Superior temporal gyrus (tissue), 1 donor: ENCODE results near the gene SSNA1.

Experiments used
- DNase-seq: peaks from one replicate; pipeline ENCODE4 v3.0.0-alpha.2; 2016; ENCODE audit errors: extremely low spot score

Gene SSNA1

DNA sequence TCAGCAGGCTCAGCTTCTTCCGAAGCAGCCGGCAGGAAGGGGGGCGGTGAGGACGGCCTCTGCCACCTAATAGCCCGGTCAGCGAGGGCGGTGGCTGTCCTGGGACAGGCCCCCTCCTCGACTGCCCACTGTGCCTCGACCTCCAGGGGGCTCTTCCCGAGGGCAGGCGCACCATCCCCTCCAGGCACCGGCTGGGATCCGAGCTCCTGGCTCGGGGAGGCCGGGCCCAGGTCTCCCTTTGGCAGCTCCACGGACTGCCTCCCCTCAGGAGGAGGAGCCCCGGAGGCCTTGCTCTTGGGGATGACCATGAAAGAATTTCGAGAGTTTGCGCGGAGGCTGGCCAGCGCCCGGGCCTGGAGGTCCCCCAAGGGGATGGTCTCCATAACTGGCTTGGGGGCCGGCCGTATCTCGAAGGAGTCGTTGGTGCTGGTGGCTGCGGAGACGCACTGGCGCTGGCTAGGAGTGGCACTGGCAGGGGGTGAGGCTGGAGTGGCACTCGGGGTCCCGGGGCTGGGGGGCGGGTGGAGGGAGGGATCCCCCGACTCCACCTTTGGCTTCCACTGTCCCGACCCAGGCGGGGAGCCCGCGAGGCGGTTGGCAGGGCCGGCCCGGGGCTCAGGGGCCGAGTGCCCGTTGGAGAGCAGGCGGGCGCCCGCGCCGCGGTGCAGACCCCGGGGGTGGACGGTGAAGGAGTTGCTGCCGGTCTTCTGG is 11.1 kb downstream of the SSNA1 start:
- no peak for DNase-seq

- peak; percentile 99 for DNase-seq
Observed at GRCh38 chr9:137200311-137201204, 12.1 kb downstream of the SSNA1 start, which contains the start of gene TPRN. TSS of gene TPRN (minus strand) at chr9:137200741. CDS start at chr9:137200711, 30 bp downstream.

DNA sequence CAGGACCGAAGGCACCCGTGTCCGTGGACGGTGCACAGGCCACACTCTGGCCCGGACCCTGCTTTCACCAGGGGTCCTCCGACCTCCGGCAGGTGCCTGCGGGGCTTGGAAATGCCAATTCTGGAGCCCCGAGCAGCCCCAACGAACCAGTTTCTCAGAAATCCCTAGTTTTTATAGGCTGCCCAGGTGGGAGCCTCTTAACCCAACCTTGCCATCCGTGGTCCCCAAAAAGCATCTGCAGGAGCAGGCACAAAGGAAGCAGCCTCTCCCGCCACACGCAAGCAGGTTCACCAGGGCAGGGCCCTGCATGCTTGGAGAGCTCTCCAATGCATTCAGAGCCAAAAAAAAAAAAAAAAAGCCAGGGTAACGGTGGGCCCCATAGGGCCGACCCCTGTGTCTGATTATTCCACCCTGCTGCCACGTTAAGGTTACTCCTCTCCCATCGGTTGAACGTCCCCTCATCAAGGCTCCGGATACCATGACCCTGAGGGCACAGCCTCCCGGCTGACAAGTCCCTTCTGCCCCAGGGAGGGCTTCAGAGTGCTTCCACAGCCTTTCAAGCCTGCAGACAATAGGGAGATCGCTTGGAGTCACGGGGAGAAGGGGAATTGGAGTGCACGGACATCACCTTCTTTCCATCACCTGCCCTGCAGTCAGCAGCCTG is 12.9 kb downstream of the SSNA1 start:
- no peak for DNase-seq

- no peak for DNase-seq
Observed at GRCh38 chr9:137202966-137203365, 14.5 kb downstream of the SSNA1 start.

DNA sequence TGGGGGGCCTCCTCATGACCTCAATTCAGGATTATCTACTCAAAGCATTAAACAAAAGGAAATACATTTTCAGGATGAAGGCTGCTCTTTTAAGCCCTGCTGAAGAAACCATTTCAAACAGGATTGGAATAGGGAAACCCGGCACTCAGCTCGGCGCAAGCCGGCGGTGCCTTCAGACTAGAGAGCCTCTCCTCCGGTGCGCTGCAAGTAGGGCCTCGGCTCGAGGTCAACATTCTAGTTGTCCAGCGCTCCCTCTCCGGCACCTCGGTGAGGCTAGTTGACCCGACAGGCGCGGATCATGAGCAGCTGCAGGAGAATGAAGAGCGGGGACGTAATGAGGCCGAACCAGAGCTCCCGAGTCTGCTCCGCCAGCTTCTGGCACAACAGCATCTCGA is 16.3 kb downstream of the SSNA1 start:
- no peak for DNase-seq

- DNase-seq: peak; percentile 93
Observed at GRCh38 chr9:137205126-137206069, 16.9 kb downstream of the SSNA1 start, which contains the start of the genes NDOR1 and TMEM203. TSS of gene NDOR1 (plus strand) at chr9:137205700. CDS start at chr9:137205778, 78 bp downstream. TSS of gene TMEM203 (minus strand) at chr9:137205648. CDS start at chr9:137205414, 234 bp downstream.

- DNase-seq: no peak
Observed at GRCh38 chr9:137206602-137207001, 18.1 kb downstream of the SSNA1 start.

DNA sequence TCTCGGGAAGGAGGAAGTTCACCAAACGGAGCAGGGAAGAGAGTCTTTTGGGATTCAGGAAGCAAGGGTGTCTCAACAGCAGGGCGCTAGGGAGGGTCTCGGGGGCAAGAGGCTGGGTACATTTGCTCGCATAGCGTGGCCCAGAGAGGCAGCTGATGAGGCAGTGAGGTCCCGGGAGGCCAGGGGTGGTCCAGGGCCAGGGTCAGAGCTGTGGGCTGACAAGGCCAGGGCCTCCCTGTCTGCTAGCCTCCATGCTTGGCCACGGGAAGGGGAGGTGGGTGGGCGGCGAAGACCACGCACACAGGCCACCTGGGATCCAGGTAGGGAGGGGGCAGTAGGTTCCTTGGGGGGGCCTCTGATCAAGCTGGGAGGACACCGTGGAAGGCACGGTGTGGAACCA is 23.1 kb downstream of the SSNA1 start:
- no peak for DNase-seq

DNA sequence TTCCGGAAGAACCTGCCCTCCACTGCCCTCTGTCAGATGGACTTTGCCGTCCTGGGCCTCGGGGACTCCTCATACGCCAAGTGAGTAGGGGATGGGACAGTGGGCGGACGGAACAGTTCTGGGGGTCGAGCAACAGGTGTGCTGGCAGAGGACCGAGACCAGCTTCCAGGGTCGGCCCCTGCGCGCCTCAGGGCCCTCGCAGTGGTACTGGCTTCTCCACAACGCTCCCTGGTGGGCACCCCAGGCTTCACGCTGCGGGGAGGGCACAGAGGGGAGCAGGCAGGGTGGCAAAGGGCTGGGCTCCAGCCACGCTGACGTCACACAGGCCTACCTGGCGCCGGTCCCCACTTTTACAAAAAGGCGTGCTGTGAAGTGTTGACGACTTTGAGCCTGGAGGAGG is 24.0 kb downstream of the SSNA1 start:
- DNase-seq: no peak

- no peak for DNase-seq
Observed at GRCh38 chr9:137213160-137214060, 24.9 kb downstream of the SSNA1 start.

GRCh38 chr9:137214620-137215019 is 26.1 kb downstream of the SSNA1 start:
- DNase-seq: no peak

GRCh38 chr9:137215196-137215986 is 26.9 kb downstream of the SSNA1 start:
- no peak for DNase-seq

- no peak for DNase-seq
Observed at GRCh38 chr9:137216188-137216965, 27.9 kb downstream of the SSNA1 start.

- no peak for DNase-seq
Observed at GRCh38 chr9:137217276-137218211, 29.1 kb downstream of the SSNA1 start.

DNA sequence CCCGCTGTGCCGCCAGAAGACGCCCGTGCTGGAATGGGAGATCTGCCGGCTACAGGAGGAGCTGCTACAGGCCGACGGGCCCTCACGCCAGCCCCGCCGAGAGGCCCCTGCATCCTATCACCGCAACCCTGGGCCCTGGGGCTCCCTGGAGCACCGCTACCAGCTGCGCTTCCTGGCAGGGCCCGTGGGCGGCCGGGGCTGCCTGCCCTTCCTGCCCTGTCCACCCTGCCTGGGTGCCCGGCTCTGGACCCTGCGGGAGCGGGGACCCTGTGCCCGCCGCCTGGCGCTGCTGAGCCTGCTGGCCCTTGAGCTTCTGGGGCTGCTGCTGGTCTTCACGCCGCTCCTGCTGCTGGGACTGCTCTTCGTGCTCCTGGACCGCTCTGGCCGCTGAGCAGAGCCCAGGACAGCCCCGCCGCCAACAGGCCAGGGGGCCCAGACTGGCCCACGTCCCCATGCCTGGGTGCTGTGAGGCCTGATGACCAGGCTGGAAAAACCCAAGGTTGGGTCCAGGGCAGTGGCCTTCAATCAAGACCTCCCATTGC is 29.8 kb downstream of the SSNA1 start:
- no peak for DNase-seq

DNA sequence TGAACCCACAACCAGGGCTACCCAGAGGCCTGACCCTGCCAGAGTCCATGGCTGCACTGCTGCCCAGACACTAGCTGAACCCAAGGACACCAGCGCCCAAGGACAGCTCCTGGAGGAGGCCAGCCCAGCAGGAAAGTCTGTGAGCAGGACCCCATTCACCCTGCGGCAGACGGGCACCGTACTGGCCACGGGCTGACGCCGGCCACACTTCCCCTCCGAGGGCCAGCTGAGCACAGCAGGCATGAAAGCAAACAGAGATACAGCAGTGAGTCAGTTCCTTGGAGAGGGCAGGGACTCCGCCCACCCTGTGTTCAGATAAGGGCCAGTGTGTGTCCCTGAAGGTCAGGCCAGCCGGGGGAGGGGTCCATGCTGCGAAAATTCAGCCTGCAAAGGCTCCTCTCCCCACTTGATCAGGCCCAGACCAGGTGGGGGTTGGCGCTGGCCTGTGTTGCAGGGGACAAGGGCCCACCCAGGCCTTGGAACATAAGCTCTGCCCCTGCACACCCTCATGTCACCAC is 30.3 kb downstream of the SSNA1 start:
- DNase-seq: no peak
